GM12891 (cell line): Measurements from ENCODE around the gene PALD1.

Experiments
- DNase-seq: peaks from one replicate; pipeline ENCODE4 v3.0.0; 2011; ENCODE audit warnings: low spot score; ENCODE audit not compliant: insufficient read length
- FAIRE-seq: peaks from 2 replicates; lab custom pipeline; 2011; peaks lifted over from hg19 to GRCh38; lab: Jason Lieb, UNC
- PAX5 ChIP-seq: IDR thresholded peaks from 2 replicates; pipeline ENCODE4 v1.6.1; 2011; ENCODE audit warnings: low read length, moderate library complexity, mild to moderate bottlenecking; ENCODE audit not compliant: insufficient read depth, severe bottlenecking
- POLR2A ChIP-seq: IDR thresholded peaks from 2 replicates; pipeline ENCODE4 v1.6.1; 2011; ENCODE audit warnings: low read depth, low read length, control low read depth
- POLR2AphosphoS5 ChIP-seq: IDR thresholded peaks from 2 replicates; pipeline ENCODE4 v1.6.1; 2011; ENCODE audit warnings: low read depth, low read length, control low read depth
- POU2F2 ChIP-seq: IDR thresholded peaks from 2 replicates; pipeline ENCODE4 v1.6.1; 2011; ENCODE audit warnings: low read depth, mild to moderate bottlenecking, control low read depth, low read length, moderate library complexity
- SPI1 ChIP-seq: IDR thresholded peaks from 2 replicates; pipeline ENCODE4 v1.6.1; 2011; ENCODE audit warnings: low read depth, low read length, control low read depth
- TAF1 ChIP-seq: IDR thresholded peaks from 2 replicates; pipeline ENCODE4 v1.6.1; 2011; ENCODE audit warnings: low read depth, low read length, control low read depth

PALD1 gene

DNA sequence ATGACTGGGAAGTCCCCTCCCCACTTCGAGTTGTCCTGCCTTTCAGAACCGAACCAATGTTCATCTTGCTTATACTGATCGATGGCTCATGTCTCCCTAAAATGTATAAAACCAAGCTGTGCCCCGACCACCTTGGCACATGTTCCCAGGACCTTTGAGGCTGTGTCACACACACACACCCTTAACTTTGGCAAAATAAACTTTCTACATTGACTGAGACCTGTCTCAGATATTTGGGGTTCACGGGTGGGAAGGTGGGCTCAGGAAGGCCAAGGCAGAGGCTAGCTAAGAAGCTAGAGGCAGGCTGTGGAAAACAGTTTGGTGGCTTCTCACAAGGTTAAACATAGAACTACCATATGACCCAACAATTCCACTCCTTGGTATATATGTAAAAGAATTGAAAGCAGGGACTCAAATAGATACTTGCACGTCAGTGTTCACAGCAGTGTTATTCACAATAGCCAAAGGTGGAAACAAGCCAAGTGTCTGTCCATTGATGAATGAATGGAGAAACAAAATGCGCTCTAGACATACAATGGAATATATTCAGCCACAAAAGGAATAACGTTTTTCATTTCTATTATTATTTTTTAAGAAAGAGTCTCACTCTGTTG is 108.6 kb downstream of the PALD1 start:
- peak; percentile 86 for FAIRE-seq
- TF ChIP-seq POLR2A (no peak), TAF1 (no peak), POLR2AphosphoS5 (no peak), PAX5 (no peak), SPI1 (no peak), POU2F2 (no peak)
- no peak for DNase-seq

DNA sequence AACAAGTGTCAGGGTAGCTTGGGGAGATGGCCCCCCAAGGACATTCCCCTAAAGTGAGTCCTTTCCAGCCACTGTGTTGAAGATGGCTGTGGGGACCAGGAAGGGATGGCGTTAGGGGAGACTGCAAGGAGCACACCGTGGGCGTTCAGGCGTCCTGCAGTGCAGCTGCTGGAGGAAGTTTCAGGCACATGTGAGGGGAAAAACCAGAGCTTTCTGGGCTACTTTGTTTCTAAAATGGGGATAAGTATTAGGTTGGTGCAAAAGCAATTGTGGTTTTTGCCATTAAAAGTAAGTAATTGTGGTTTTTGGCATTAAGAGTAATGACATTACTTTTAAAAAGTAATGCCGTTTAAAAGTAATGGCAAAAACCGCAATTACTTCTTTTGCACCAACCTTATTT is 109.7 kb downstream of the PALD1 start:
- FAIRE-seq (peak; percentile 81), DNase-seq (no peak)
- TF ChIP-seq SPI1 (no peak), POLR2AphosphoS5 (no peak), TAF1 (no peak), PAX5 (no peak), POLR2A (no peak), POU2F2 (no peak)

DNA sequence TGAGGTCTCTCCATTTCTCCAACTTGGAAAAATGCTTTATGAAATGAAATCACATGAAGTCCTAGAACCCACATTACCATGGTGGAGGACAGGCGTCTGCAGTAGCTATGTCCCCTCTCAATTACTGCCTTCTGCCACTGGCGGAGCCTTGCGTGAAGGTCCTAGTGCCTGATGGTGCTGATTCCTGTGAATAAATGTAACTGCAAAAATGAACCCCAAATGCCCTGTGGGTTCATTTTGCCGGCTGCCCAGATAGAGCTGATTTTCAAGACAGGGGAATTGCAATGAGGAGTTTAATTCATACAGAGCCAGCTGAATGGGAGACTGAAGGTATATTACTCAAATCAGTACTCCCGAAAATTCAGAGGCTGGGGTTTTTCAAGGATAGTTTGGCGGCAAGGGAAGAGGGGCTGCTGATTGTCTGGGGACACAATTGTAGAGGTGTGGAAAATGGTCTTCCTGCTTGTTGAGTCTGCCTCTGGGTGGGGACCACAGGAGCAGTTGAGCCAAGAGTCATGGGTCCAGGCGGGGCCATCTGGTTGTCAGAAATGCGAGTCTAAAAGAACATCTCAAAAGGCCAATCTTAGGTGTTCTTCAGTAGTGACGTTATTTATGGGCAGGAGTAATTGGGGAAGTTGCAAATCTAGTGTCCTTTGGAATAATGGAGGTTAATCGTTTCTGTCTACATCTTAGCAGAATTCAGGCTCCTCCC is 110.4 kb downstream of the PALD1 start:
- FAIRE-seq (peak; percentile 40), DNase-seq (no peak)
- TF ChIP-seq POLR2A (no peak), SPI1 (no peak), POLR2AphosphoS5 (no peak), PAX5 (no peak), POU2F2 (no peak), TAF1 (no peak)

GRCh38 chr10:70589762-70590654 is 111.4 kb downstream of the PALD1 start:
- FAIRE-seq = no peak
- DNase-seq = no peak

GRCh38 chr10:70590655-70591416 is 112.3 kb downstream of the PALD1 start:
- FAIRE-seq (peak; percentile 26), DNase-seq (no peak)
- no peak for TF ChIP-seq PAX5
- TF ChIP-seq POLR2A = no peak
- no peak for TF ChIP-seq POLR2AphosphoS5
- TF ChIP-seq POU2F2 = no peak
- TF ChIP-seq SPI1 = no peak
- no peak for TF ChIP-seq TAF1

More at GRCh38 chr10:70589762-70590654, 111.4 kb downstream of the PALD1 start:
- no peak for TF ChIP-seq TAF1
- TF ChIP-seq POLR2A = no peak
- no peak for TF ChIP-seq SPI1
- TF ChIP-seq POLR2AphosphoS5 = no peak
- no peak for TF ChIP-seq POU2F2

DNA sequence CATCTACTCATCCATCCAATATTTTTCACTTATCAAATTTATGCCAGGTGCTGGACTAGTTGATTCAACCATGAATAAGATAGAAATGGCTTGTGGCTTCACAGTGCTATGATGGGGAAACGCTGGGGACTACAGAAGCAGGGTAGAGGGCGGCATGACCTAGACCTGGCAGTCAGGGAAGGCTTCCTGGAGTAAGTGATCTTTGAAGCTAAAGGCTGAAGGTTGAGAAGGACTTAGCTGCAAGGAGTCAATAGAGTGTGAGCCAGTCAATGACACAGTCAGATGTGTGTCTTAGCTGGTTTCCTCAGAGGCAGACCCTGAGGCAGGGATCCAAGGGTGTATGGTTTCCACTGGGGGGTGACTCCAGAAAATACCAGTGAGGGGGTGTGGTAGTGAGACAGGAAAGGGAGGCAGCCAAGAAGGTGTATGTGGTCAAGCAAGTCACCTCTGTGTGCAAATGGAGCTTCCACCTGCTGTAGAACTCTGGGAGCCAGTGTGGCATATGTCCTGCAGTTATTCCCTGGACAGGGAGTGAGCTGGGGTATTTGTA is 113.7 kb downstream of the PALD1 start:
- FAIRE-seq = no peak
- DNase-seq = no peak

GRCh38 chr10:70592746-70593512 is 114.4 kb downstream of the PALD1 start:
- no peak for TF ChIP-seq POU2F2
- TF ChIP-seq SPI1 = no peak
- TF ChIP-seq PAX5 = no peak
- TF ChIP-seq POLR2A = no peak
- no peak for TF ChIP-seq POLR2AphosphoS5
- TF ChIP-seq TAF1 = no peak
- DNase-seq (no peak), FAIRE-seq (peak; percentile 45)

More for the DNA sequence above, 113.7 kb downstream of the PALD1 start:
- TF ChIP-seq POLR2AphosphoS5 (no peak), SPI1 (no peak), POLR2A (no peak), PAX5 (no peak), TAF1 (no peak), POU2F2 (no peak)

DNA sequence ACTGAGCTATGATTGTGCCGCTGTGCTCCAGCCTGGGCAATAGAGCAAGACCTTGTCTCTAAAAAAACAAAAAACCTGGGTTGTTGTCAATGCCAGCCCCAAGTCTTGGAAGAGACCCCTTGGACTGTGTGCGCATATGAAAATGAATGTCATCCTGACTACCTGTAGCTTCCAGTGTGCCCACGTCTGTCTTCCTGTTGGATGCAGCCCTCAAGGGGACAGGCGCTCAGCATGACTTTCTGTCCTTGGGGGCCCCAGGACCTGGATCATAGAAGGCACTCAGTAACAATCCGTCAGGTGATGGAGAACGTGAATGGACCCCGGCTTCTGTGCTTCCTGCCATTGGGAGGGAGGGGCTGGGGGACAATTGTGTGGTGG is 114.9 kb downstream of the PALD1 start:
- DNase-seq (no peak), FAIRE-seq (no peak)
- TF ChIP-seq SPI1 (no peak), PAX5 (no peak), TAF1 (no peak), POLR2A (no peak), POU2F2 (no peak)
